BJ (cell line): Measurements from ENCODE around the gene RAVER1. TPM values are rescaled to one million over a fixed set of nuclear protein-coding genes. Genes with fewer than 3 reads are reported as not detected.

Experiments used
- CTCF ChIA-PET: fragments of 350-600 bp; formaldehyde crosslinking; extraction: SDS; loops from one replicate; lab custom pipeline; 2021; ENCODE audit warnings: antibody characterized with exemption, inconsistent platforms; lab: Yijun Ruan, JAX
- POLR2A ChIA-PET: fragments of 300-600 bp; sonication (Branson Sonifier 250); formaldehyde crosslinking; extraction: SDS; loops from one replicate; lab custom pipeline; 2021; ENCODE audit warnings: antibody characterized with exemption; lab: Charles Lee
- DNase-seq: peaks from one replicate; pipeline ENCODE4 v3.0.0-alpha.2; 2011; ENCODE audit warnings: low read depth
- H3K27me3 ChIP-seq: 2 replicates; pipeline ENCODE4 v1.6.0; 2011; ENCODE audit warnings: low read length; ENCODE audit not compliant: control insufficient read depth, insufficient read depth
- H3K36me3 ChIP-seq: 2 replicates; pipeline ENCODE4 v1.5.1; 2011; ENCODE audit warnings: low read length; ENCODE audit not compliant: control insufficient read depth, insufficient read depth
- H3K4me3 ChIP-seq: 2 replicates; pipeline ENCODE4 v1.5.1; 2011; ENCODE audit warnings: low read depth, mild to moderate bottlenecking, control low read depth, low read length
- CTCF ChIP-seq: IDR thresholded peaks from 2 replicates; pipeline ENCODE4 v1.5.1; 2011; ENCODE audit warnings: low read depth, mild to moderate bottlenecking, control low read depth, inconsistent platforms, low read length, moderate library complexity; ENCODE audit not compliant: insufficient read depth
- polyA plus RNA-seq: library from polyadenylated mRNA; depleted of rRNA; stranded (reverse); fragments of >200 nt; gene quantifications from 2 replicates; pipeline ENCODE4 v1.2.3, GENCODE V29; 2011

RAVER1 gene
- polyA plus RNA-seq, 1 experiment, result 5.1 TPM

GRCh38 chr19:10295305-10295846 is 38.0 kb downstream of the RAVER1 start:
- ChIA-PET CTCF (no interaction called here), POLR2A (no interaction called here)
- DNase-seq, result no peak
- H3K36me3 ChIP-seq, result peaks cover 1% of the 10 kb centered on the region
- peak; percentile 29; the same call in 1 of the 2 replicates for TF ChIP-seq CTCF
- peaks cover 8% of the 10 kb centered on the region for H3K27me3 ChIP-seq
- H3K4me3 ChIP-seq, result 0 out of 2 replicates have a peak overlapping the region, but pooled peaks have one; percentile 3

DNA sequence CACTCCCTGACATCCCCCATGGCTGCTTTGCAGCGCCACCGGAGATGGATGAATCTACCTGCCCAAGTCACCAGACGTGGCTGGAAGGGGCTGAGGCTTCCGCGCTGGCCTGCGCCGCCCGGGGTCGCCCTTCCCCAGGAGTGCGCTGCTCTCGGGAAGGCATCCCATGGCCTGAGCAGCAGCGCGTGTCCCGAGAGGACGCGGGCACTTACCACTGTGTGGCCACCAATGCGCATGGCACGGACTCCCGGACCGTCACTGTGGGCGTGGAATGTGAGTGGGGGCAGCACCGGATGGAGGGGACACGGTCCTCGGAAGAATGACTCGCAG is 39.0 kb downstream of the RAVER1 start:
- Histone ChIP-seq H3K27me3 (peaks cover 8% of the 10 kb centered on the region), H3K36me3 (peaks cover 1% of the 10 kb centered on the region), H3K4me3 (no peak overlapping the region)
- CTCF ChIA-PET, result no interaction called here
- DNase-seq, result no peak
- POLR2A ChIA-PET, result no interaction called here
- TF ChIP-seq CTCF, result no peak

GRCh38 chr19:10293637-10294367 is 39.5 kb downstream of the RAVER1 start:
- Histone ChIP-seq H3K27me3 (peaks cover 8% of the 10 kb centered on the region), H3K4me3 (no peak overlapping the region), H3K36me3 (peaks cover 1% of the 10 kb centered on the region)
- POLR2A ChIA-PET, result no interaction called here
- no peak for DNase-seq
- no peak for TF ChIP-seq CTCF
- CTCF ChIA-PET, result no interaction called here

DNA sequence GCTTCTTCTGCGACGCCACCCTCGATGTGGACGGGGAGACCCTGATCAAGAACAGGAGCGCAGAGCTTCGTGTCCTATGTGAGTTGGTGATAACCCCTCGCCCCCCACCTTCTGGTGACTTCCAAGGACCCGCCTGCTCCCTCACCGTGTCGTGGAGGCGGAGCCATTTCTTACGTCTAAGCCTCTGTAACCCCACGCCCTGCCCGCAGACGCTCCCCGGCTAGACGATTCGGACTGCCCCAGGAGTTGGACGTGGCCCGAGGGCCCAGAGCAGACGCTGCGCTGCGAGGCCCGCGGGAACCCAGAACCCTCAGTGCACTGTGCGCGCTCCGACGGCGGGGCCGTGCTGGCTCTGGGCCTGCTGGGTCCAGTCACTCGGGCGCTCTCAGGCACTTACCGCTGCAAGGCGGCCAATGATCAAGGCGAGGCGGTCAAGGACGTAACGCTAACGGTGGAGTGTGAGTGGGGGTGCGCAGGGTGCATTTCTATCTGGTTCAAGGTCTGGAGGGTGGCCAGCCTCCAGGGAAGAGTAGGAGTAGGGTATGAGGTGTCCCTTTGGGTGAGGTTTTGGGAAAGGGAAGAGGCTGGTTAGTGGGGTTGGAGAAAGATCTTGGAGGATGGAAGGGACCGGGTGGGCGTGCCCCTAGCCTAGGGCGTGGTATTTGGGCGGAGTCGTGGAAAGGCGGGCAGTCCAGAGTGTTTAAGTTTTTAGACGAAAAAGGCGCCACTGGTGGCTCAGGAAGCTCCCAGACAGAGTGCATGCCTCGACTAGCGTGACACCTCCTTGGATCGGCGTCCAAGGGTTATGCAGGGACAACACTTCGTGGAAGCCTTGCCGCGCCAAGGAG is 40.3 kb downstream of the RAVER1 start:
- no peak for TF ChIP-seq CTCF
- ChIA-PET CTCF (no interaction called here), POLR2A (interaction anchor here (0.6 kb wide), 1 partner anchor 12 kb away, joined by 3 read pairs; no protein-coding TSS in a partner anchor)
- Histone ChIP-seq H3K36me3 (peaks cover 1% of the 10 kb centered on the region), H3K4me3 (peak overlapping the region; percentile 44), H3K27me3 (peaks cover 8% of the 10 kb centered on the region)
- no peak for DNase-seq

- TF ChIP-seq CTCF, result no peak
- Histone ChIP-seq H3K36me3 (peaks cover 1% of the 10 kb centered on the region), H3K27me3 (peaks cover 10% of the 10 kb centered on the region), H3K4me3 (peak overlapping the region; percentile 55)
- no peak for DNase-seq
- CTCF ChIA-PET, result interaction anchor here (0.9 to 6.6 kb wide), 3 partner anchors 22 to 99 kb away, joined by 4 to 45 read pairs (median 5); partner anchors contain the start of gene ICAM1
- POLR2A ChIA-PET, result interaction anchor here (0.6 kb wide), 1 partner anchor 13 kb away, joined by 3 read pairs; no protein-coding TSS in a partner anchor
These were observed 41.0 kb downstream of the RAVER1 start for GRCh38 chr19:10292206-10292788.
